GM15510 (cell line): ENCODE data around the gene FAM149B1.

Source experiments
- POLR2A ChIP-seq: IDR thresholded peaks from 3 replicates; pipeline ENCODE4 v1.6.1; 2011; ENCODE audit warnings: borderline replicate concordance; ENCODE audit not compliant: insufficient read length; ENCODE audit errors: extremely low read depth

Gene FAM149B1

GRCh38 chr10:73264423-73264822 is 96.5 kb downstream of the FAM149B1 start:
- TF ChIP-seq POLR2A = no peak

DNA sequence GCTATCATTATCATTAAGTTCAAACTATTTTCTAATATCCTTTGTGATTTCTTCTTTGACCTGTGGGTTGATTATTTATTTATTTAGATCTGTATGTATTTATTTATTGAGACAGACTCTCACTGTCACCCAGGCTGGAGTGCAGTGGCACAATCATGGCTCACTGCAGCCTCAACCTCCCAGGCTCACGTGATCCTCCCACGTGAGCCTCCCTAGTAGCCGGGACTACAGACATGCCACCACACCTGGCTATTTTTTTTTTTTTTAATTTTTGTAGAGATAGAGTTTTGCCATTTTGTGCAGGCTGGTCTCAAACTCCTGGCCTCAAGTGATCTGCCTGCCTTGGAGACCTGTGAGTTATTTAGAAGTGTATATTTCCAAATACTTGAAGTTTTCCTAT is 113.2 kb downstream of the FAM149B1 start:
- no peak for TF ChIP-seq POLR2A

DNA sequence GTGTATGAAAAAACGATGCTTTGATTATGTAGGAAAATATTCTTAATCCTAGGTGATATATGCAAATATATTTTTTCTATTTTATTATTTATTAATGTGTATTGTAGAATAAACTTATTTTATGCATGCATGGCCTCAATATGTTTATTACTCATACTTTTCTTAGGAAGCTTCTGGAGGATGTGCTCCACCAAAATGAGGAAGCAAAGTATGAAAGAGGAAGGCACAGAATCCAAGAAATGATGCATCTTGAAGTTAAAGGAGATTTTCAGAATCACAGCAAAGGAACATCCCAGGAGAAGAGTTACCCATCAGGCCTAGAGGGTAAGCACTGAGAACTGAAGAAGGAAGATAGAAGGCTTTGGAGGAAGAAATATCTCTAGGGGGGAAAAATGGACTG is 119.5 kb downstream of the FAM149B1 start:
- TF ChIP-seq POLR2A = no peak

GRCh38 chr10:73289958-73290357 is 122.0 kb downstream of the FAM149B1 start:
- no peak for TF ChIP-seq POLR2A

GRCh38 chr10:73293461-73293860 is 125.5 kb downstream of the FAM149B1 start:
- TF ChIP-seq POLR2A = no peak
